Vagina (tissue), 2 donors: ENCODE data around the gene PCSK6. TPM values are rescaled to one million over a fixed set of nuclear protein-coding genes. Genes with fewer than 3 reads are reported as not detected.

ENCODE experiments used
- DNase-seq, 2 donors: peaks; one replicate each; pipeline ENCODE4 v3.0.0-alpha.2; 2017; ENCODE audit errors: extremely low spot score in 2 of 2
- H3K27ac ChIP-seq: fragments of 200-600 bp; sonication (generic); one replicate; pipeline ENCODE4 v1.5.1; 2019
- H3K27me3 ChIP-seq: fragments of 200-600 bp; sonication (generic); one replicate; pipeline ENCODE4 v1.5.1; 2019
- H3K36me3 ChIP-seq, 2 donors: fragments of 200-600 bp; sonication (generic); one replicate each; pipeline ENCODE4 v1.5.1; 2017 to 2019
- H3K4me1 ChIP-seq: fragments of 200-600 bp; sonication (generic); one replicate; pipeline ENCODE4 v1.5.1; 2019
- H3K4me3 ChIP-seq, 2 donors: fragments of 200-600 bp; sonication (generic); 1 replicate in 1 of 2; 2 replicates in 1 of 2; pipeline ENCODE4 v1.5.1; 2016 to 2019
- H3K9me3 ChIP-seq: fragments of 200-600 bp; sonication (generic); one replicate; pipeline ENCODE4 v1.5.1; 2019
- CTCF ChIP-seq, 3 experiments: fragments of 450-650 bp in 2 of 3; fragments of 200-600 bp in 1 of 3; sonication (generic) in 1 of 3; IDR thresholded peaks; one replicate each; pipeline ENCODE4 v1.5.1; 2017 to 2019; ENCODE audit warnings: antibody characterized with exemption in 3 of 3, mild to moderate bottlenecking in 2 of 3, moderate library complexity in 2 of 3
- POLR2A ChIP-seq, 2 donors: fragments of 450-650 bp; IDR thresholded peaks; one replicate each; pipeline ENCODE4 v1.6.1; 2017; ENCODE audit warnings: antibody characterized with exemption in 2 of 2, mild to moderate bottlenecking in 2 of 2, moderate library complexity in 2 of 2
- POLR2AphosphoS5 ChIP-seq, 2 donors: sonication (generic); formaldehyde crosslinking; IDR thresholded peaks; one replicate each; pipeline ENCODE4 v1.9.0; 2017; ENCODE audit warnings: antibody characterized with exemption in 2 of 2, mild to moderate bottlenecking in 2 of 2, low read depth in 1 of 2; ENCODE audit not compliant: insufficient read depth in 1 of 2
- intact Hi-C: fragments of 100-400 bp; cut with DNase I; formaldehyde crosslinking; loops from one replicate; pipeline ENCODE4 v1.15.1; 2023
- total RNA-seq: library from RNA; depleted of rRNA; stranded (reverse); fragments of >200 nt; gene quantifications from one replicate; pipeline ENCODE4 v1.2.3, GENCODE V29; 2016

PCSK6 gene
- total RNA-seq, 1 donor from 2014 or later: 7.4 TPM

GRCh38 chr15:101255051-101255395, 234.5 kb downstream of the PCSK6 start:
- no peaks in the 10 kb centered on the region for H3K9me3 ChIP-seq
- H3K27ac ChIP-seq: no peak overlapping the region
- no peak for DNase-seq
- H3K27me3 ChIP-seq: no peaks in the 10 kb centered on the region
- no peak overlapping the region for H3K4me3 ChIP-seq
- intact Hi-C loops: loop anchor here (10.0 kb wide), 1 partner anchor 340 kb away; the partner anchor contains the start of gene LRRK1
- no peaks in the 10 kb centered on the region for H3K36me3 ChIP-seq
- H3K4me1 ChIP-seq: peaks cover 18% of the 10 kb centered on the region
- TF ChIP-seq POLR2AphosphoS5 (IDR thresholded peaks at IDR 0.05; ENCODE audit: insufficient read depth in 1 of 2, low read depth in 1 of 2) (no peak), CTCF (IDR thresholded peaks at IDR 0.05) (no peak), POLR2A (IDR thresholded peaks at IDR 0.05) (no peak)

DNA sequence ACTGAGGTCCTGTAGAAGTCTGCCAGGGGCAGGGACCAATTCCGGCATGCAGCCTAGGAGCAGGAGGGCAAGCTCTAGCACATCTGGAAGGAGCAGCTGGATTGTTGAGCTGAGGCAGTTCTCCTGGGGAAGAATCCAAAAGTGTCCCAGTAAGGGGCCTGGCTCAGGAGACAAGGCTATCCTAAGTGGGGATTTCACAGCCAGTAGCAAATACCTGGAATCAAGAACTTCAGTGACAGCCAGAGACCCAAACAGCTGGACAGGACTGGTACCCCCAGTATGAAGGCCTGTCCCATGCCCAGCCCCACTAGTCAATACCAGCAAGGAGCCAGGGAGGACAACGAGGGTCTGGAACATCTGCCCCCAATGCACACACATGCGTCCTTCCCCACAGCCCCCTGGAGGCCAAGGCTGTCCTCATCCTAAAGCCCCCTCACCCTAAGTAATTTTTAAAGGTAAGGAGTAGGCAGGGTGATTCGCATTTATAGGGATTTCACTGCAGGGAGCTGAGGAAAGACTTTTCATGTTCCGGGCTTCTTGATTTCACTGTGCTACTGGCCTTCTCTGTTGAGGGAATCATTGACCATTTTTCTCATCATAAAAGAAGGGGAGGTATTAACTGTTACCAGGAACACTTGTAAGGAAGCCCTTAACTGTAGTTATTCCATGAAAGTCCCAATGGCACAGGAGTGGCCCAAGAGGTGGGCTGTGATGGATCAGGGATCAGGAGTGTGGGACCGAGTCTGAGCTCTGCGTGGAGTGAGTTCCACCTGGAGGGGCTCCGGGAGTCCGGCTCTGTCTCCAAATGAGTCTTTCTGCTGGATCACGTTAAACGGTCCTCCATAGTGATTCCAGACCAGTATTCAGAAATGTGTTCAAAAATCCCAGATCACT, 235.1 kb downstream of the PCSK6 start:
- no peak overlapping the region for H3K4me3 ChIP-seq
- no peaks in the 10 kb centered on the region for H3K9me3 ChIP-seq
- TF ChIP-seq POLR2A (IDR thresholded peaks at IDR 0.05) (no peak), POLR2AphosphoS5 (IDR thresholded peaks at IDR 0.05; ENCODE audit: insufficient read depth in 1 of 2, low read depth in 1 of 2) (no peak), CTCF (IDR thresholded peaks at IDR 0.05) (no peak)
- H3K27ac ChIP-seq: no peak overlapping the region
- H3K4me1 ChIP-seq: peaks cover 24% of the 10 kb centered on the region
- no peak for DNase-seq
- H3K27me3 ChIP-seq: no peaks in the 10 kb centered on the region
- intact Hi-C loops: loop anchor here (10.0 kb wide), 1 partner anchor 340 kb away; the partner anchor contains the start of gene LRRK1
- no peaks in the 10 kb centered on the region for H3K36me3 ChIP-seq

Other genes starting within 250 kb of the PCSK6 start
- gene CHSY1, start 237.7 kb downstream of the PCSK6 start, total RNA-seq: 28.0 TPM
- gene SELENOS, start 212.2 kb downstream of the PCSK6 start, total RNA-seq: 47.6 TPM
- 30.7 TPM for gene SNRPA1, start 194.5 kb downstream of the PCSK6 start, total RNA-seq
- 39.0 TPM for gene TM2D3, start 162.7 kb upstream of the PCSK6 start, total RNA-seq
- gene TARS3, start 234.8 kb upstream of the PCSK6 start, total RNA-seq: 6.9 TPM